HCT116 (cell line): Measurements from ENCODE around the gene ZYX. TPM values are rescaled to one million over a fixed set of nuclear protein-coding genes. Genes with fewer than 3 reads are reported as not detected.

Source experiments
- ATAC-seq: fragments of 200-7000 bp; cut with Tn5 transposase; 2 replicates; pipeline ENCODE4 v1.9.1; 2020; ENCODE audit warnings: mild to moderate bottlenecking, moderate library complexity
- BruUV-seq: library from RNA; stranded (reverse); fragments of 400-500 nt; replicated peaks from 2 replicates; lab custom pipeline; 2021; lab: Mats Ljungman, UMichigan
- CTCF ChIA-PET: fragments of 300-600 bp; sonication (Branson Sonifier 250); formaldehyde crosslinking; loops from one replicate; lab custom pipeline; 2021; ENCODE audit warnings: antibody characterized with exemption; lab: Charles Lee
- POLR2A ChIA-PET: fragments of 300-600, 350-600 bp; sonication (Branson Sonifier 250); formaldehyde crosslinking; loops from one replicate; lab custom pipeline; 2021; ENCODE audit warnings: antibody characterized with exemption; lab: Charles Lee
- RAD21 ChIA-PET, 2 experiments: fragments of 300-600 bp; sonication (Branson Sonifier 250); formaldehyde crosslinking; loops; one replicate each; lab custom pipeline; 2023; ENCODE audit warnings: low total read pairs in 2 of 2; ENCODE audit not compliant: uncharacterized antibody in 2 of 2, unreplicated experiment in 2 of 2, low non-redundant PET in 1 of 2; lab: Charles Lee
- DNase-seq: peaks from one replicate; pipeline ENCODE4 v3.0.0-alpha.2; 2010; ENCODE audit warnings: low read depth, low spot score
- H2AFZ ChIP-seq: fragments of 200-600 bp; shearing (Covaris generic), sonication (generic); 2 replicates; pipeline ENCODE4 v1.6.1; 2017; ENCODE audit warnings: low read depth, mixed run types, mixed read lengths, antibody characterized with exemption, low read length; ENCODE audit not compliant: poor library complexity, severe bottlenecking
- H3K27ac ChIP-seq: 2 replicates; pipeline ENCODE4 v1.5.1; 2012; ENCODE audit warnings: low read depth, low read length
- H3K27me3 ChIP-seq: fragments of 200-600 bp; sonication (generic); 2 replicates; pipeline ENCODE4 v1.6.1; 2016; ENCODE audit warnings: mixed run types, low read length, mixed read lengths; ENCODE audit not compliant: insufficient read depth
- H3K36me3 ChIP-seq, 2 experiments: fragments of 200-500 bp in 1 of 2; fragments of 200-600 bp in 1 of 2; sonication (Bioruptor generic) in 1 of 2; sonication (generic) in 1 of 2; 2 replicates each; pipeline versions ENCODE4 v1.5.1 to v1.6.1; 2014 to 2016; ENCODE audit warnings: low read length in 2 of 2, inconsistent platforms in 1 of 2, mixed read lengths in 1 of 2, mixed run types in 1 of 2; ENCODE audit not compliant: insufficient read depth in 2 of 2, control insufficient read depth in 1 of 2
- H3K4me1 ChIP-seq, 2 experiments: fragments of 200-600 bp in 1 of 2; sonication (generic) in 1 of 2; 2 replicates each; pipeline versions ENCODE4 v1.5.1 to v1.6.1; 2012 to 2017; ENCODE audit warnings: low read length in 2 of 2, inconsistent platforms in 1 of 2, mild to moderate bottlenecking in 1 of 2, mixed read lengths in 1 of 2, mixed run types in 1 of 2, moderate library complexity in 1 of 2; ENCODE audit not compliant: insufficient read depth in 2 of 2, control insufficient read depth in 1 of 2
- H3K4me2 ChIP-seq: fragments of 200-600 bp; sonication (generic); 2 replicates; pipeline ENCODE4 v1.6.1; 2017; ENCODE audit warnings: mixed run types, low read length, mixed read lengths
- H3K4me3 ChIP-seq, 2 experiments: fragments of 200-600 bp in 1 of 2; sonication (generic) in 1 of 2; replicated peaks in 1 of 2; 2 replicates each; pipeline ENCODE4 v1.5.1; 2011 to 2016; ENCODE audit warnings: low read length in 2 of 2, control low read depth in 1 of 2, low read depth in 1 of 2, mild to moderate bottlenecking in 1 of 2, mixed read lengths in 1 of 2, mixed run types in 1 of 2
- H3K79me2 ChIP-seq: fragments of 200-600 bp; sonication (generic); 2 replicates; pipeline ENCODE4 v1.6.1; 2017; ENCODE audit warnings: mild to moderate bottlenecking, mixed run types, low read length, moderate library complexity, mixed read lengths; ENCODE audit not compliant: insufficient read depth
- H3K9ac ChIP-seq: fragments of 200-600 bp; sonication (generic); 2 replicates; pipeline ENCODE4 v1.6.1; 2016; ENCODE audit warnings: low read length, mixed read lengths
- H3K9me2 ChIP-seq: fragments of 200-600 bp; sonication (generic), shearing (Covaris generic); 2 replicates; pipeline ENCODE4 v1.6.1; 2017; ENCODE audit warnings: mixed run types, mild to moderate bottlenecking, moderate library complexity; ENCODE audit not compliant: insufficient read depth
- H3K9me3 ChIP-seq, 2 experiments: fragments of 200-500 bp in 1 of 2; fragments of 200-600 bp in 1 of 2; sonication (Bioruptor generic) in 1 of 2; sonication (generic) in 1 of 2; 2 replicates each; pipeline ENCODE4 v1.6.1; 2014 to 2017; ENCODE audit warnings: low read length in 2 of 2, mixed read lengths in 2 of 2, inconsistent platforms in 1 of 2, low read depth in 1 of 2, mild to moderate bottlenecking in 1 of 2, mixed run types in 1 of 2, moderate library complexity in 1 of 2; ENCODE audit not compliant: control insufficient read depth in 1 of 2, insufficient read depth in 1 of 2
- H4K20me1 ChIP-seq: fragments of 200-600 bp; sonication (generic), shearing (Covaris generic); 2 replicates; pipeline ENCODE4 v1.6.1; 2017; ENCODE audit warnings: mixed run types, mild to moderate bottlenecking, moderate library complexity; ENCODE audit not compliant: insufficient read depth
- ATF3 ChIP-seq: IDR thresholded peaks from 2 replicates; pipeline ENCODE4 v1.6.1; 2012
- CBX3 ChIP-seq: IDR thresholded peaks from 2 replicates; pipeline ENCODE4 v1.6.1; 2012; ENCODE audit warnings: low read depth
- CEBPB ChIP-seq: IDR thresholded peaks from 2 replicates; pipeline ENCODE4 v1.6.1; 2012; ENCODE audit warnings: low read depth
- CTCF ChIP-seq, 3 experiments: fragments of 200-600 bp in 1 of 3; sonication (generic) in 1 of 3; IDR thresholded peaks in 2 of 3; conservative IDR thresholded peaks in 1 of 3; 2 replicates each; pipeline ENCODE4 v1.5.1; 2012 to 2017; ENCODE audit warnings: low read depth in 2 of 3, low read length in 2 of 3, antibody characterized with exemption in 1 of 3, borderline replicate concordance in 1 of 3, control low read depth in 1 of 3, mild to moderate bottlenecking in 1 of 3, mixed read lengths in 1 of 3, mixed run types in 1 of 3, moderate library complexity in 1 of 3; ENCODE audit not compliant: insufficient read depth in 1 of 3
- ELF1 ChIP-seq: IDR thresholded peaks from 2 replicates; pipeline ENCODE4 v1.6.1; 2012; ENCODE audit warnings: low read depth, borderline replicate concordance
- MAX ChIP-seq: IDR thresholded peaks from 2 replicates; pipeline ENCODE4 v1.6.1; 2012
- POLR2A ChIP-seq: IDR thresholded peaks from 2 replicates; pipeline ENCODE4 v1.7.0; 2011; ENCODE audit warnings: borderline replicate concordance; ENCODE audit not compliant: insufficient read depth, insufficient read length; ENCODE audit errors: extremely low read depth
- POLR2AphosphoS5 ChIP-seq: IDR thresholded peaks from 2 replicates; pipeline ENCODE4 v1.6.1; 2011; ENCODE audit warnings: mild to moderate bottlenecking, low read depth, low read length, moderate library complexity
- SP1 ChIP-seq: IDR thresholded peaks from 2 replicates; pipeline ENCODE4 v1.6.1; 2012; ENCODE audit warnings: low read depth
- SRF ChIP-seq: IDR thresholded peaks from 2 replicates; pipeline ENCODE4 v1.6.1; 2012; ENCODE audit warnings: low read depth
- YY1 ChIP-seq: IDR thresholded peaks from 2 replicates; pipeline ENCODE4 v1.6.1; 2011; ENCODE audit warnings: low read length, low read depth, moderate library complexity, mild to moderate bottlenecking; ENCODE audit not compliant: insufficient replicate concordance; ENCODE audit errors: extremely low read depth
- ZFX ChIP-seq: fragments of 450-650 bp; IDR thresholded peaks from 2 replicates; pipeline ENCODE4 v1.6.1; 2017
- ZNF274 ChIP-seq: fragments of 200-500 bp; sonication (Bioruptor generic); IDR thresholded peaks from 2 replicates; pipeline ENCODE4 v1.6.1; 2014; ENCODE audit warnings: mild to moderate bottlenecking, low read depth, low read length, inconsistent platforms
- intact Hi-C: fragments of 100-400 bp; cut with micrococcal nuclease; formaldehyde crosslinking; loops from 2 replicates; pipeline ENCODE4 v1.10.0; 2022
- total RNA-seq: library from RNA; stranded (reverse); gene quantifications from one replicate; pipeline ENCODE4 v1.2.1, GENCODE V29; 2021; ENCODE audit not compliant: unreplicated experiment

The ZYX gene
- total RNA-seq, 1 experiment from 2014 or later, result 144 TPM

- H3K9me2 ChIP-seq, result no peaks in the 10 kb centered on the region
- intact Hi-C loops, result no loop called here
- no peak overlapping the region for H3K4me3 ChIP-seq
- no peak overlapping the region for H3K9ac ChIP-seq
- TF ChIP-seq POLR2A, result no peak
- peak in 2 of 3 experiments; percentile 31 to 32; a peak in 4 of 6 replicates for TF ChIP-seq CTCF (IDR thresholded peaks at IDR 0.05 in 2 of 3, conservative IDR thresholded peaks at IDR 0.05 in 1 of 3; ENCODE audit: borderline replicate concordance in 1 of 3, insufficient read depth in 1 of 3, low read depth in 2 of 3, low read length in 2 of 3)
- ChIA-PET RAD21 (no interaction called here), CTCF (no interaction called here), POLR2A (no interaction called here)
- BruUV-seq, result no TSS peak
- H4K20me1 ChIP-seq, result no peaks in the 10 kb centered on the region
- ATAC-seq, result peak; percentile 71
- H3K27me3 ChIP-seq, result no peaks in the 10 kb centered on the region
- H3K27ac ChIP-seq, result no peak overlapping the region
- no peak for DNase-seq
- H3K79me2 ChIP-seq, result peaks cover 59% of the 10 kb centered on the region
- peaks cover under 1 to 8% of the 10 kb centered on the region in 2 experiments; a peak in 3 of 4 replicates for H3K4me1 ChIP-seq
- H3K36me3 ChIP-seq, result peaks cover 14 to 48% of the 10 kb centered on the region in 2 experiments; a peak in 3 of 4 replicates
- no peak overlapping the region for H2AFZ ChIP-seq
- no peaks in the 10 kb centered on the region for H3K9me3 ChIP-seq
- no peak overlapping the region for H3K4me2 ChIP-seq
These were observed 6.2 kb downstream of the ZYX start for GRCh38 chr7:143387156-143387975.

- H3K79me2 ChIP-seq, result peaks cover 52% of the 10 kb centered on the region
- no TSS peak for BruUV-seq
- ChIA-PET RAD21 (no interaction called here), POLR2A (no interaction called here), CTCF (no interaction called here)
- H4K20me1 ChIP-seq, result no peaks in the 10 kb centered on the region
- DNase-seq (no peak), ATAC-seq (no peak)
- no peaks in the 10 kb centered on the region for H3K9me2 ChIP-seq
- intact Hi-C loops, result no loop called here
- no peaks in the 10 kb centered on the region for H3K9me3 ChIP-seq
- no peak overlapping the region for H3K27ac ChIP-seq
- H3K9ac ChIP-seq, result no peak overlapping the region
- H3K4me1 ChIP-seq, result peaks cover 0 to 1% of the 10 kb centered on the region in 2 experiments; a peak in 2 of 4 replicates
- H3K27me3 ChIP-seq, result no peaks in the 10 kb centered on the region
- no peak overlapping the region for H3K4me2 ChIP-seq
- H3K4me3 ChIP-seq, result no peak overlapping the region
- H3K36me3 ChIP-seq, result peaks cover 11 to 48% of the 10 kb centered on the region in 2 experiments; a peak in 3 of 4 replicates
- H2AFZ ChIP-seq, result no peak overlapping the region
- TF ChIP-seq POLR2A (no peak), ELF1 (no peak), ZFX (no peak), SRF (no peak), YY1 (no peak), MAX (no peak), ATF3 (no peak), CEBPB (no peak), ZNF274 (no peak), CTCF (IDR thresholded peaks at IDR 0.05 in 2 of 3, conservative IDR thresholded peaks at IDR 0.05 in 1 of 3; ENCODE audit: borderline replicate concordance in 1 of 3, insufficient read depth in 1 of 3, low read depth in 2 of 3, low read length in 2 of 3) (no peak), SP1 (no peak), CBX3 (no peak), POLR2AphosphoS5 (no peak)
These were observed 6.9 kb downstream of the ZYX start for GRCh38 chr7:143388051-143388450.
